WTC11 (cell line): ENCODE results near the gene QRFP.

Experiments
- EMX1 ChIP-seq: fragments of 250-450 bp; sonication (Bioruptor Pico); IDR thresholded peaks from 2 replicates; pipeline ENCODE4 v1.8.0; 2021; ENCODE audit warnings: mild to moderate bottlenecking
- ESRRA ChIP-seq: sonication (generic); formaldehyde crosslinking; IDR thresholded peaks from 2 replicates; pipeline ENCODE4 v1.8.1; 2022; ENCODE audit warnings: mild to moderate bottlenecking, missing genetic modification reagents, borderline replicate concordance
- NR2C2 ChIP-seq: sonication (generic); formaldehyde crosslinking; IDR thresholded peaks from 2 replicates; pipeline ENCODE4 v1.8.0; 2022; ENCODE audit warnings: mild to moderate bottlenecking, missing genetic modification reagents
- TCF7 ChIP-seq: sonication (generic); formaldehyde crosslinking; IDR thresholded peaks from 2 replicates; pipeline ENCODE4 v1.8.0; 2022; ENCODE audit warnings: mild to moderate bottlenecking, low read depth, missing genetic modification reagents, moderate library complexity
- TF ChIP-seq, protein P1 (sequence below): sonication (generic); formaldehyde crosslinking; IDR thresholded peaks from 2 replicates; pipeline ENCODE4 v1.8.0; 2023; ENCODE audit warnings: missing genetic modification reagents
- TF ChIP-seq, protein P2 (sequence below): fragments of 200-600 bp; IDR thresholded peaks from 2 replicates; pipeline ENCODE4 v1.8.0; 2022; ENCODE audit warnings: antibody characterized with exemption

DNA sequence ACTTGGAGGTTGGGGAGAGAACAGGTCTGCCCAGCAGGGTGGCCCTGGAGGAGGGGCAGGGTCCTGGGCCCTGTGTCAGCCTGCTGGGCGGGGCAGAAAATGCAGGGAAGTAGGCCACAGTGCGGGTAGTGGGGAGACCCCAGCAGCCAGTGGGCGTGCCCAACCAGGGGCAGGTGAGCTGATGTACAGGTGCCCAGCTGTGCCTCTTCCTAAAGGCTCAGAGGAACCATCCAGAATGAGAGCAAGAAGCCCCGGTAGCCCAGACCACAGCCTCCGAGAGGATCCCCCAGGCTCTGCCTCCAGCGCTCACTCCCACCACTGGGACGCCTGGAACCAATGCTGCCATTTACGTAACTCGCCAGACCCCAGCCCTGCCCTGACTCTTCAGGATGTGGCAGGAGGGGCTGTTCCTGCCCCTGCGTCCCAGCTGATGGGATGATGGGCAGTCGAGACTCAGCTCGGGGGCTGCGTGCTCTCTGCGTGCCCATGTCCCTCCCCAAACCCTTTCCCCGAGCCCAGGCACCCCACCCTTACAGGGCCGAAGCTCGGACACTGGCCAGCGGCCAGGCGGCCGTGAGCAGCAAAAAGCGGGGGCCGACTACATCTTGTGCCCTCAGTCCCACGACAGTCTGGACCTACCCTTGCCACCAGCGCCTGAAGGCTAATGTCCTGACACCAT, 17.9 kb upstream of the QRFP start:
- TF ChIP-seq, protein P1, sequence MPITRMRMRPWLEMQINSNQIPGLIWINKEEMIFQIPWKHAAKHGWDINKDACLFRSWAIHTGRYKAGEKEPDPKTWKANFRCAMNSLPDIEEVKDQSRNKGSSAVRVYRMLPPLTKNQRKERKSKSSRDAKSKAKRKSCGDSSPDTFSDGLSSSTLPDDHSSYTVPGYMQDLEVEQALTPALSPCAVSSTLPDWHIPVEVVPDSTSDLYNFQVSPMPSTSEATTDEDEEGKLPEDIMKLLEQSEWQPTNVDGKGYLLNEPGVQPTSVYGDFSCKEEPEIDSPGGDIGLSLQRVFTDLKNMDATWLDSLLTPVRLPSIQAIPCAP (CRISPR knock-in tag) = no peak
- TF ChIP-seq ESRRA (CRISPR knock-in tag) (no peak), TCF7 (CRISPR knock-in tag) (no peak), NR2C2 (CRISPR knock-in tag) (no peak), EMX1 (CRISPR knock-in tag) (no peak)
- TF ChIP-seq, protein P2, sequence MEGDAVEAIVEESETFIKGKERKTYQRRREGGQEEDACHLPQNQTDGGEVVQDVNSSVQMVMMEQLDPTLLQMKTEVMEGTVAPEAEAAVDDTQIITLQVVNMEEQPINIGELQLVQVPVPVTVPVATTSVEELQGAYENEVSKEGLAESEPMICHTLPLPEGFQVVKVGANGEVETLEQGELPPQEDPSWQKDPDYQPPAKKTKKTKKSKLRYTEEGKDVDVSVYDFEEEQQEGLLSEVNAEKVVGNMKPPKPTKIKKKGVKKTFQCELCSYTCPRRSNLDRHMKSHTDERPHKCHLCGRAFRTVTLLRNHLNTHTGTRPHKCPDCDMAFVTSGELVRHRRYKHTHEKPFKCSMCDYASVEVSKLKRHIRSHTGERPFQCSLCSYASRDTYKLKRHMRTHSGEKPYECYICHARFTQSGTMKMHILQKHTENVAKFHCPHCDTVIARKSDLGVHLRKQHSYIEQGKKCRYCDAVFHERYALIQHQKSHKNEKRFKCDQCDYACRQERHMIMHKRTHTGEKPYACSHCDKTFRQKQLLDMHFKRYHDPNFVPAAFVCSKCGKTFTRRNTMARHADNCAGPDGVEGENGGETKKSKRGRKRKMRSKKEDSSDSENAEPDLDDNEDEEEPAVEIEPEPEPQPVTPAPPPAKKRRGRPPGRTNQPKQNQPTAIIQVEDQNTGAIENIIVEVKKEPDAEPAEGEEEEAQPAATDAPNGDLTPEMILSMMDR = no peak
